H9 (cell line): ENCODE data around the gene YKT6. TPM values are rescaled to one million over a fixed set of nuclear protein-coding genes. Genes with fewer than 3 reads are reported as not detected.

Experiments
- DNase-seq: peaks from one replicate; pipeline ENCODE4 v3.0.0-alpha.2; 2017
- H2AFZ ChIP-seq: one replicate; pipeline ENCODE4 v1.6.1; 2013; ENCODE audit warnings: mild to moderate bottlenecking, low read length, control low read depth, moderate library complexity
- H2AK5ac ChIP-seq: 2 replicates; pipeline ENCODE4 v1.6.1; 2013; ENCODE audit warnings: low read length, control low read depth, mixed read lengths; ENCODE audit not compliant: insufficient read length
- H2BK120ac ChIP-seq: one replicate; pipeline ENCODE4 v1.6.1; 2013; ENCODE audit warnings: low read depth, mild to moderate bottlenecking, low read length, control low read depth, inconsistent platforms; ENCODE audit not compliant: poor library complexity, severe bottlenecking
- H2BK12ac ChIP-seq: 2 replicates; pipeline ENCODE4 v1.6.1; 2013; ENCODE audit warnings: low read length, control low read depth, mixed read lengths, low read depth; ENCODE audit not compliant: insufficient read length
- H2BK15ac ChIP-seq: 2 replicates; pipeline ENCODE4 v1.6.1; 2013; ENCODE audit warnings: low read depth, low read length, control low read depth
- H2BK20ac ChIP-seq: one replicate; pipeline ENCODE4 v1.6.1; 2013; ENCODE audit warnings: low read depth, mild to moderate bottlenecking, low read length, control low read depth, inconsistent platforms; ENCODE audit not compliant: poor library complexity, severe bottlenecking
- H2BK5ac ChIP-seq: 2 replicates; pipeline ENCODE4 v1.6.1; 2013; ENCODE audit warnings: low read length, control low read depth, mixed read lengths; ENCODE audit not compliant: insufficient read length
- H3K14ac ChIP-seq: 2 replicates; pipeline ENCODE4 v1.6.1; 2013; ENCODE audit warnings: low read length, control low read depth; ENCODE audit not compliant: insufficient read depth
- H3K18ac ChIP-seq: 2 replicates; pipeline ENCODE4 v1.6.1; 2013; ENCODE audit warnings: low read depth, mild to moderate bottlenecking, mixed read lengths, low read length, control low read depth; ENCODE audit not compliant: insufficient read length
- H3K23ac ChIP-seq: 2 replicates; pipeline ENCODE4 v1.6.1; 2013; ENCODE audit warnings: low read length, control low read depth, mixed read lengths, low read depth; ENCODE audit not compliant: insufficient read length
- H3K23me2 ChIP-seq: 2 replicates; pipeline ENCODE4 v1.6.1; 2013; ENCODE audit warnings: low read depth, mild to moderate bottlenecking, mixed read lengths, low read length, control low read depth; ENCODE audit not compliant: insufficient read length, poor library complexity, severe bottlenecking
- H3K27ac ChIP-seq: 2 replicates; pipeline ENCODE4 v1.5.1; 2013; ENCODE audit warnings: low read length, control low read depth, mixed read lengths, low read depth; ENCODE audit not compliant: insufficient read length
- H3K27me3 ChIP-seq: 2 replicates; pipeline ENCODE4 v1.6.1; 2013; ENCODE audit warnings: low read length, control low read depth, inconsistent platforms; ENCODE audit not compliant: insufficient read depth
- H3K4ac ChIP-seq: 2 replicates; pipeline ENCODE4 v1.6.1; 2013; ENCODE audit warnings: low read depth, mild to moderate bottlenecking, control low read depth, inconsistent platforms, low read length, moderate library complexity
- H3K4me1 ChIP-seq: 2 replicates; pipeline ENCODE4 v1.6.1; 2013; ENCODE audit warnings: low read length, control low read depth, inconsistent platforms; ENCODE audit not compliant: insufficient read depth
- H3K4me2 ChIP-seq: 2 replicates; pipeline ENCODE4 v1.6.1; 2013; ENCODE audit warnings: low read length, control low read depth, mixed read lengths; ENCODE audit not compliant: insufficient read length, insufficient read depth
- H3K56ac ChIP-seq: 2 replicates; pipeline ENCODE4 v1.6.1; 2013; ENCODE audit warnings: low read depth, mild to moderate bottlenecking, mixed read lengths, low read length, control low read depth; ENCODE audit not compliant: insufficient read length
- H3K79me1 ChIP-seq: 2 replicates; pipeline ENCODE4 v1.6.1; 2013; ENCODE audit warnings: low read depth, mild to moderate bottlenecking, moderate library complexity, low read length, control low read depth, inconsistent platforms; ENCODE audit not compliant: insufficient read depth, poor library complexity, severe bottlenecking
- H3K79me2 ChIP-seq: 2 replicates; pipeline ENCODE4 v1.6.1; 2013; ENCODE audit warnings: low read length, control low read depth, inconsistent platforms; ENCODE audit not compliant: insufficient read depth
- H3K9ac ChIP-seq: 2 replicates; pipeline ENCODE4 v1.6.1; 2013; ENCODE audit warnings: low read length, control low read depth, mixed read lengths; ENCODE audit not compliant: insufficient read length; ENCODE audit errors: extremely low read depth
- H3K9me3 ChIP-seq: one replicate; pipeline ENCODE4 v1.6.1; 2013; ENCODE audit warnings: low read depth, low read length, inconsistent platforms; ENCODE audit not compliant: control insufficient read depth
- H3T11ph ChIP-seq: one replicate; pipeline ENCODE4 v1.6.1; 2013; ENCODE audit warnings: mild to moderate bottlenecking, low read length, control low read depth, inconsistent platforms
- H4K20me1 ChIP-seq: one replicate; pipeline ENCODE4 v1.6.1; 2013; ENCODE audit not compliant: control insufficient read depth, insufficient read length, insufficient read depth
- H4K5ac ChIP-seq: 2 replicates; pipeline ENCODE4 v1.6.1; 2013; ENCODE audit warnings: low read depth, mild to moderate bottlenecking, mixed read lengths, low read length, control low read depth; ENCODE audit not compliant: insufficient read length
- H4K8ac ChIP-seq: replicated peaks from 2 replicates; pipeline ENCODE4 v1.6.1; 2013; ENCODE audit warnings: low read length, control low read depth, mixed read lengths, low read depth; ENCODE audit not compliant: insufficient read length
- H4K91ac ChIP-seq: 2 replicates; pipeline ENCODE4 v1.6.1; 2013; ENCODE audit warnings: low read depth, mild to moderate bottlenecking, moderate library complexity, mixed read lengths, low read length, control low read depth; ENCODE audit not compliant: insufficient read length
- H3K27ac Mint-ChIP-seq, 3 experiments: 2 replicates in 2 of 3; 3 replicates in 1 of 3; pipeline ENCODE4 v1.8.0; 2020 to 2021; ENCODE audit warnings: mixed read lengths in 3 of 3, mild to moderate bottlenecking in 1 of 3, moderate library complexity in 1 of 3
- H3K27me3 Mint-ChIP-seq: 2 replicates; pipeline ENCODE4 v1.8.0; 2021; ENCODE audit warnings: low read depth, mild to moderate bottlenecking, moderate library complexity, mixed read lengths
- H3K36me3 Mint-ChIP-seq, 3 experiments: 2 replicates in 2 of 3; 3 replicates in 1 of 3; pipeline ENCODE4 v1.8.0; 2020 to 2021; ENCODE audit warnings: low read depth in 3 of 3, mixed read lengths in 3 of 3; ENCODE audit not compliant: insufficient read depth in 1 of 3
- H3K4me1 Mint-ChIP-seq, 2 experiments: 2 replicates each; pipeline ENCODE4 v1.8.0; 2020; ENCODE audit warnings: mixed read lengths in 2 of 2
- H3K4me3 Mint-ChIP-seq, 2 experiments: 2 replicates in 1 of 2; 3 replicates in 1 of 2; pipeline ENCODE4 v1.8.0; 2020 to 2021; ENCODE audit warnings: mild to moderate bottlenecking in 2 of 2, mixed read lengths in 2 of 2, moderate library complexity in 1 of 2
- H3K9me3 Mint-ChIP-seq, 2 experiments: 2 replicates in 1 of 2; 3 replicates in 1 of 2; pipeline ENCODE4 v1.8.0; 2020; ENCODE audit warnings: mild to moderate bottlenecking in 2 of 2, mixed read lengths in 2 of 2, moderate library complexity in 1 of 2
- CTCF ChIP-seq: fragments of 200-600 bp; sonication (generic); conservative IDR thresholded peaks from 3 replicates; pipeline ENCODE4 v1.8.0; 2021; ENCODE audit warnings: antibody characterized with exemption, mild to moderate bottlenecking
- WGBS: extraction: QIAGEN DNeasy Blood & Tissue Kit; methylation state at CpG from one replicate; pipeline ENCODE4 v1.1.7; 2013; ENCODE audit warnings: missing lambda C conversion rate, low lambda C conversion rate, mixed read lengths; ENCODE audit not compliant: insufficient read length; ENCODE audit errors: extremely low coverage; 5-methylcytosine and 5-hydroxymethylcytosine counted together
- total RNA-seq: library from RNA; stranded (reverse); gene quantifications from 2 replicates; pipeline ENCODE4 v1.2.1, GENCODE V29; 2021

The YKT6 gene
- total RNA-seq, 1 experiment from 2014 or later = 104 TPM

GRCh38 chr7:44175730-44176129, 25.0 kb upstream of the YKT6 start:
- H3K4me1 ChIP-seq = no peaks in the 10 kb centered on the region
- H3K4me3 Mint-ChIP-seq = no peak overlapping the region
- H3K56ac ChIP-seq = no peak overlapping the region
- no peak overlapping the region for H2AK5ac ChIP-seq
- no peak overlapping the region for H4K8ac ChIP-seq
- H3T11ph ChIP-seq = no peak overlapping the region
- H3K36me3 Mint-ChIP-seq = no peaks in the 10 kb centered on the region
- no peaks in the 10 kb centered on the region for H3K79me2 ChIP-seq
- H2BK120ac ChIP-seq = no peak overlapping the region
- H4K91ac ChIP-seq = no peak overlapping the region
- H3K27ac Mint-ChIP-seq = no peak overlapping the region
- H3K4me2 ChIP-seq = no peak overlapping the region
- TF ChIP-seq CTCF = no peak
- no peak overlapping the region for H2BK5ac ChIP-seq
- no CpG with 5 or more reads among the region's 3 CpGs for WGBS
- H3K23ac ChIP-seq = no peak overlapping the region
- no peak overlapping the region for H2BK20ac ChIP-seq
- no peak overlapping the region for H3K4ac ChIP-seq
- H2AFZ ChIP-seq = no peak overlapping the region
- no peaks in the 10 kb centered on the region for H3K9me3 ChIP-seq
- H3K9ac ChIP-seq = no peak overlapping the region
- no peak overlapping the region for H2BK15ac ChIP-seq
- H3K27me3 Mint-ChIP-seq = peaks cover 39% of the 10 kb centered on the region
- H4K5ac ChIP-seq = no peak overlapping the region
- peak; percentile 11 for DNase-seq
- no peaks in the 10 kb centered on the region for H3K27me3 ChIP-seq
- H3K27ac ChIP-seq = no peak overlapping the region
- H3K23me2 ChIP-seq = no peaks in the 10 kb centered on the region
- peaks cover 10 to 15% of the 10 kb centered on the region in 2 experiments for H3K4me1 Mint-ChIP-seq
- peaks cover 2% of the 10 kb centered on the region in 2 experiments; a peak in 3 of 5 replicates for H3K9me3 Mint-ChIP-seq
- no peak overlapping the region; the same call in 1 of the 2 replicates for H3K14ac ChIP-seq
- no peak overlapping the region for H3K18ac ChIP-seq
- H2BK12ac ChIP-seq = no peak overlapping the region
- H4K20me1 ChIP-seq = no peaks in the 10 kb centered on the region
- no peaks in the 10 kb centered on the region for H3K79me1 ChIP-seq
